ENCODE measurements around the gene AFMID.
"Not testable (repeated sequence)": the region's sequence is repeated elsewhere in the genome, so short reads cannot be mapped to it uniquely, and the experiment has no call there.

AFMID gene

GRCh38 chr17:78214706-78215061 is 27.5 kb downstream of the AFMID start:
- FAIRE-seq = no peak
- DNase-seq (ENCODE audit: insufficient read length, low spot score) = no peak

GRCh38 chr17:78219396-78220150 is 32.4 kb downstream of the AFMID start:
- FAIRE-seq = no peak
- no peak for DNase-seq (ENCODE audit: insufficient read length, low spot score)

GRCh38 chr17:78223061-78223460 is 35.9 kb downstream of the AFMID start:
- DNase-seq (ENCODE audit: insufficient read length, low spot score) = no peak
- FAIRE-seq = no peak

- FAIRE-seq = no peak
- DNase-seq (ENCODE audit: insufficient read length, low spot score) = no peak
These were observed 36.6 kb downstream of the AFMID start for GRCh38 chr17:78223765-78224164.

- DNase-seq (ENCODE audit: insufficient read length, low spot score) = no peak
These were observed 37.3 kb downstream of the AFMID start for GRCh38 chr17:78224231-78225087.

GRCh38 chr17:78225088-78225865 is 38.1 kb downstream of the AFMID start:
- no peak for DNase-seq (ENCODE audit: insufficient read length, low spot score)
- no peak for FAIRE-seq

More at GRCh38 chr17:78224231-78225087, 37.3 kb downstream of the AFMID start:
- FAIRE-seq = no peak

GRCh38 chr17:78226055-78226758 is 39.0 kb downstream of the AFMID start:
- no peak for FAIRE-seq
- no peak for DNase-seq (ENCODE audit: insufficient read length, low spot score)

GRCh38 chr17:78226759-78227454 is 39.7 kb downstream of the AFMID start:
- FAIRE-seq (peak; percentile 40), DNase-seq (ENCODE audit: insufficient read length, low spot score) (no peak)

GRCh38 chr17:78227455-78227916 is 40.3 kb downstream of the AFMID start:
- DNase-seq (ENCODE audit: insufficient read length, low spot score) = no peak
- FAIRE-seq = no peak

- DNase-seq (ENCODE audit: insufficient read length, low spot score) (no peak), FAIRE-seq (no peak)
These were observed 41.0 kb downstream of the AFMID start for GRCh38 chr17:78228176-78228575.

- FAIRE-seq = no peak
These were observed 43.2 kb downstream of the AFMID start for GRCh38 chr17:78230252-78230962.

GRCh38 chr17:78230996-78231935 is 44.1 kb downstream of the AFMID start, which contains the start of gene TMEM235:
Gene TMEM235 (plus strand): TSS chr17:78231631. CDS start chr17:78232024, 393 bp downstream.
- DNase-seq (ENCODE audit: insufficient read length, low spot score) (no peak), FAIRE-seq (no peak)

More at GRCh38 chr17:78230252-78230962, 43.2 kb downstream of the AFMID start:
- no peak for DNase-seq (ENCODE audit: insufficient read length, low spot score)

GRCh38 chr17:78231991-78232858 is 45.1 kb downstream of the AFMID start:
- no peak for FAIRE-seq
- DNase-seq (ENCODE audit: insufficient read length, low spot score) = no peak

GRCh38 chr17:78232859-78233173 is 45.7 kb downstream of the AFMID start:
- DNase-seq (ENCODE audit: insufficient read length, low spot score) = no peak
- peak; percentile 85 for FAIRE-seq

GRCh38 chr17:78233678-78234077 is 46.5 kb downstream of the AFMID start:
- FAIRE-seq = no peak
- no peak for DNase-seq (ENCODE audit: insufficient read length, low spot score)

GRCh38 chr17:78234261-78234865 is 47.2 kb downstream of the AFMID start:
- no peak for DNase-seq (ENCODE audit: insufficient read length, low spot score)
- FAIRE-seq = peak; percentile 26

GRCh38 chr17:78235022-78235421 is 47.9 kb downstream of the AFMID start:
- not testable (repeated sequence) for FAIRE-seq; DNase-seq (ENCODE audit: insufficient read length, low spot score)

All from HTR-8/SVneo (cell line).